Left lung (tissue), 10 donors: ENCODE data around the gene ZSCAN5C. TPM values are rescaled to one million over a fixed set of nuclear protein-coding genes. Genes with fewer than 3 reads are reported as not detected.
"Not testable (repeated sequence)": the region's sequence is repeated elsewhere in the genome, so short reads cannot be mapped to it uniquely, and the experiment has no call there.

ENCODE experiments used
- ATAC-seq: fragments of 200-7000 bp; cut with Tn5 transposase; one replicate; pipeline ENCODE4 v1.9.1; 2020; ENCODE audit warnings: moderate library complexity
- DNase-seq, 4 donors: peaks; one replicate each; pipeline ENCODE4 v3.0.0-alpha.2; 2013 to 2020
- H3K27ac ChIP-seq, 2 donors: fragments of 200-600 bp; sonication (generic) in 1 of 2; one replicate each; pipeline versions ENCODE4 v1.5.0 to v1.8.0; 2020 to 2021
- H3K27me3 ChIP-seq, 2 donors: fragments of 200-600 bp; sonication (generic) in 1 of 2; one replicate each; pipeline versions ENCODE4 v1.5.0 to v1.8.0; 2020 to 2021
- H3K36me3 ChIP-seq, 2 donors: fragments of 200-600 bp; sonication (generic) in 1 of 2; one replicate each; pipeline versions ENCODE4 v1.5.0 to v1.8.0; 2020 to 2021
- H3K4me1 ChIP-seq, 2 donors: fragments of 200-600 bp; one replicate each; pipeline ENCODE4 v1.8.0; 2021
- H3K4me3 ChIP-seq, 2 donors: fragments of 200-600 bp; sonication (generic) in 1 of 2; one replicate each; pipeline versions ENCODE4 v1.5.0 to v1.8.0; 2020 to 2021; ENCODE audit warnings: mild to moderate bottlenecking in 1 of 2
- H3K9me3 ChIP-seq, 2 donors: fragments of 200-600 bp; sonication (generic) in 1 of 2; one replicate each; pipeline versions ENCODE4 v1.5.0 to v1.8.0; 2020 to 2021
- CTCF ChIP-seq, 2 donors: fragments of 200-600 bp; sonication (generic) in 1 of 2; IDR thresholded peaks; one replicate each; pipeline versions ENCODE4 v1.5.0 to v1.8.0; 2021; ENCODE audit warnings: antibody characterized with exemption in 2 of 2
- intact Hi-C, 2 donors: fragments of 100-400 bp; cut with DNase I; formaldehyde crosslinking; loops; one replicate each; pipeline versions ENCODE4 v1.11.2 to v1.14.2; 2022
- polyA plus RNA-seq, 6 donors: library from polyadenylated mRNA; unstranded; fragments of 120-200 nt; gene quantifications; one replicate each; pipeline ENCODE4 v1.2.1, GENCODE V29; 2013; ENCODE audit not compliant: insufficient read length in 6 of 6
- total RNA-seq, 2 donors: library from RNA; stranded (reverse); fragmentation: NEBNext Ultra II Directional; extraction: Animal tissue kit (Norgen Biotek cat#: 25700); gene quantifications; one replicate each; pipeline ENCODE4 v1.2.1, GENCODE V29; 2021
- donor health status: DM: no; HTN: yes; CAD: no.
- donor health status: DM: no; HTN: no; CAD: no.

ZSCAN5C gene
- total and polyA plus RNA-seq, 8 donors = not detected

- no peak for ATAC-seq
- intact Hi-C loops = no loop called here
These were observed 19.8 kb downstream of the ZSCAN5C start for GRCh38 chr19:56221851-56222250.

GRCh38 chr19:56222901-56223300 lies 20.8 kb downstream of the ZSCAN5C start:
- no peak for TF ChIP-seq CTCF (IDR thresholded peaks at IDR 0.05)
- intact Hi-C loops = no loop called here
- no peak for DNase-seq
- ATAC-seq = no peak
- H3K4me1 ChIP-seq = no peaks in the 10 kb centered on the region
- H3K9me3 ChIP-seq = no peaks in the 10 kb centered on the region
- peaks cover 0 to 10% of the 10 kb centered on the region in 2 donors for H3K27me3 ChIP-seq
- no peak overlapping the region for H3K4me3 ChIP-seq
- no peak overlapping the region for H3K27ac ChIP-seq
- peaks cover 0 to 25% of the 10 kb centered on the region in 2 donors for H3K36me3 ChIP-seq

More at GRCh38 chr19:56221851-56222250, 19.8 kb downstream of the ZSCAN5C start:
- peaks cover 0 to 20% of the 10 kb centered on the region in 2 donors for H3K27me3 ChIP-seq
- TF ChIP-seq CTCF (IDR thresholded peaks at IDR 0.05) = no peak
- H3K4me1 ChIP-seq = peaks cover 6 to 10% of the 10 kb centered on the region in 2 donors
- no peak overlapping the region for H3K27ac ChIP-seq
- no peaks in the 10 kb centered on the region for H3K9me3 ChIP-seq
- no peak overlapping the region for H3K4me3 ChIP-seq
- peaks cover 0 to 25% of the 10 kb centered on the region in 2 donors for H3K36me3 ChIP-seq
- DNase-seq = no peak

GRCh38 chr19:56223481-56223880 lies 21.4 kb downstream of the ZSCAN5C start:
- DNase-seq = no peak
- ATAC-seq = no peak
- intact Hi-C loops = no loop called here
- Histone ChIP-seq H3K27me3 (peaks cover 0 to 4% of the 10 kb centered on the region in 2 donors), H3K27ac (no peak overlapping the region), H3K4me1 (no peaks in the 10 kb centered on the region), H3K9me3 (no peaks in the 10 kb centered on the region), H3K36me3 (peaks cover 0 to 25% of the 10 kb centered on the region in 2 donors), H3K4me3 (no peak overlapping the region)
- no peak for TF ChIP-seq CTCF (IDR thresholded peaks at IDR 0.05)

- H3K27me3 ChIP-seq = no peaks in the 10 kb centered on the region
- no peaks in the 10 kb centered on the region for H3K36me3 ChIP-seq
- H3K27ac ChIP-seq = no peak overlapping the region
- intact Hi-C loops = no loop called here
- H3K9me3 ChIP-seq = no peaks in the 10 kb centered on the region
- H3K4me1 ChIP-seq = no peaks in the 10 kb centered on the region
- no peak overlapping the region for H3K4me3 ChIP-seq
- ATAC-seq (no peak), DNase-seq (no peak)
- no peak for TF ChIP-seq CTCF (IDR thresholded peaks at IDR 0.05)
These were observed 43.2 kb downstream of the ZSCAN5C start for GRCh38 chr19:56245121-56245740.

GRCh38 chr19:56245764-56246163 lies 43.7 kb downstream of the ZSCAN5C start:
- H3K36me3 ChIP-seq, intact Hi-C loops, H3K9me3 ChIP-seq, H3K4me1 ChIP-seq, H3K4me3 ChIP-seq, DNase-seq, H3K27ac ChIP-seq, ATAC-seq, H3K27me3 ChIP-seq: not testable (repeated sequence)

GRCh38 chr19:56248736-56249338 lies 46.8 kb downstream of the ZSCAN5C start:
- DNase-seq, H3K36me3 ChIP-seq, H3K27ac ChIP-seq, H3K9me3 ChIP-seq, intact Hi-C loops, H3K4me1 ChIP-seq, H3K4me3 ChIP-seq, H3K27me3 ChIP-seq, ATAC-seq: not testable (repeated sequence)
